GM18951 (cell line): ENCODE measurements around the gene SAMD3.
"Not testable (repeated sequence)": the region's sequence is repeated elsewhere in the genome, so short reads cannot be mapped to it uniquely, and the experiment has no call there.

Experiments
- POLR2A ChIP-seq: IDR thresholded peaks from 4 replicates; pipeline ENCODE4 v1.6.1; 2011; ENCODE audit warnings: mild to moderate bottlenecking; ENCODE audit not compliant: insufficient read length, insufficient read depth; ENCODE audit errors: extremely low read depth
- in situ Hi-C: fragments of 300-500 bp; cut with MboI; formaldehyde crosslinking; loops from one replicate; pipeline ENCODE4 v1.12.0; 2022; ENCODE audit warnings: low sequenced_read_pairs, mixed read lengths, inconsistent platforms; ENCODE audit not compliant: unreplicated experiment

SAMD3 gene

DNA sequence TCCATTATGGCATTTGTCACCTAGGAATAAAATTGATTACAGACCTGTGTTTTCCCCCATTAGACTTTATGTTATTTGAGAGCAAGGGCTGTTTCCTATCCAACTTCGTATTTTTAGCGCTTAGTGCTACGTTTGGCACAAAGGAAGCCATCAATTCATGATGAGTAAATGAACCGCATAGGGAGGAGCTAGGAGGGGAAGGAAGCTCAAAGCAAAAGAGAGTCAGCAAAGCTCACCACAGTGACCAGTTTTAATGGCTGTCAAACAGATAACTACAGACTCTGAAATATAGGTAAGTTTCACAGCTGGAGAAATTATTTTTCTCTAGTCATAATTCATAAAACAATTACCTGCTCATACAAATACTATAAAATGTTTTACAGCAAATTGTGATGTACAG lies 6.9 kb upstream of the SAMD3 start:
- no peak for TF ChIP-seq POLR2A
- in situ Hi-C loops, result no loop called here

DNA sequence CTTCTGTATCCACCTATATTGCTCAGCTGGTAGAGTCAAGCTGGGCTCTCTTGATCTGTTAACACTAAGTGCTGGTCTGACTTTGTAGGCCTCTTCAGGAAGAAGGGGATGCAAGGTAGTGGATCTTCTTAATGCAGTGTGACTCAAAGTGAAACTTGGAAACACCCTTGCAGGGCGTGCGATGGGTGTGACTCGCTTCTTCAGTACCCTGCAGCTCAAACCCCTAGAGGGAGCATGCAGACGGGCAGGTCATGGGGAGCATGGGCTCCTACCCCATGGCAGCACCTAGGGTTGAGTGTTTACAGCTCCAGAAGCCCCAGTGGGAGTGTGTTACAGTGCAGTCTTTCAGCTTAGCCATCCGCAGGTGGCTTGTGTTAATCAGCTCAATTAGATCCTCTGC lies 757 bp upstream of the SAMD3 start:
- in situ Hi-C loops, result no loop called here

DNA sequence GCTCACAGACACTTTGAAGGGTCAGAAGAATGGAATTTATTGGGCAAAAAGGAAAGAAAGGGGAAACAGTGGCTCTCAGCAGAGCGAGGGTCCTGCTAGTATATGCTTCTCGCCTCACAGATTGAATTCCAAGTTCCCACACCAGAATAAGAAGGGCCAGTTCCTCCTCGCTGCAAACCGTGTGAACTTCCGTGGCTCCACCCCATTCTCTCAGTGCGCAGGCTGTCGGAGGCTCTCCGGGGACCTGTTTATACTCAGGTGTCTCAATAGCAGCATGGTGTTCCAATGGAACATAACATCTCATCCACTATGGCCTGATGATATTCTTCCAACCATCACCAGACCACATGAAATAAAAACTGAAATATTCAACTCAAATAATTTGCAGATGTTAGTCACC lies 4.6 kb downstream of the SAMD3 start:
- in situ Hi-C loops, result no loop called here
- no peak for TF ChIP-seq POLR2A

More for the DNA sequence above, 757 bp upstream of the SAMD3 start:
- TF ChIP-seq POLR2A, result no peak

DNA sequence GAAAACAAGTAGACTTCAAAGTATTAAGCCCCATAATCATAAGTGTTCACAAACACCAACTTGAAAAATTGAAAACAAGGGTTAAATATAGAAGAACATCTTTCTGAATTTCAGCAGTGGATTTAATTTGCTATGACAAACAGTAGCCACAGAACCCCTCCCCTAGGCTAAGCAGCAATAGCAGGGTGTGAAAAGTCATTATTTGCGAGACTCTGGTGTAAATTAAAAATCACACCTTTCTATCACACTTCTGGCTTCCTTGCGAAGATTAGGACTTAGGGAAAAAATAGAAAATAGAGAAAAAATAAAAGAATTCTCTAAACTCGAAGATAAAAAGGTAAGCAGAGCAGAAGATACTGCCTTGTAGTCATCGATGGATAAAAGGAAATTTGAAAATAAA lies 6.1 kb downstream of the SAMD3 start:
- in situ Hi-C loops, result no loop called here
- no peak for TF ChIP-seq POLR2A

DNA sequence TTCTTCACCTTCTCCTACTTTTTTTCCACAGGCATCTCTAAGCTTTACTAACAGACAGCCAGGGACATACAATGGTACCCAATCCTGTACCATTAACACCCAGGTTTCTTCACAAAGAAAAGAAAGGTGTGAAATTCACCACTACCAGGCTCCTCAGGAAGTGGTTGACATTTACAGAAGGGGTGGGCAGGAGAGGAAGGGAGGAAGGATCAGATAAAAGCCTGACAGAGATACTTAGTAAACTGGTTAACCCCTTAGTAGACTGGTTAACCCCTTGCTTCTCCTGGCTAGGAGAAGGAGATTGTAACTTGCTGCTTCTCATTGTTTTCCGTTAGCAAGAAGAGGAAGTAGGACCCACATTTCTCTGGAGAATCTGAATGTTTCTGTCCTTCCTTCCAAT lies 7.2 kb downstream of the SAMD3 start:
- TF ChIP-seq POLR2A, result no peak
- in situ Hi-C loops, result no loop called here

DNA sequence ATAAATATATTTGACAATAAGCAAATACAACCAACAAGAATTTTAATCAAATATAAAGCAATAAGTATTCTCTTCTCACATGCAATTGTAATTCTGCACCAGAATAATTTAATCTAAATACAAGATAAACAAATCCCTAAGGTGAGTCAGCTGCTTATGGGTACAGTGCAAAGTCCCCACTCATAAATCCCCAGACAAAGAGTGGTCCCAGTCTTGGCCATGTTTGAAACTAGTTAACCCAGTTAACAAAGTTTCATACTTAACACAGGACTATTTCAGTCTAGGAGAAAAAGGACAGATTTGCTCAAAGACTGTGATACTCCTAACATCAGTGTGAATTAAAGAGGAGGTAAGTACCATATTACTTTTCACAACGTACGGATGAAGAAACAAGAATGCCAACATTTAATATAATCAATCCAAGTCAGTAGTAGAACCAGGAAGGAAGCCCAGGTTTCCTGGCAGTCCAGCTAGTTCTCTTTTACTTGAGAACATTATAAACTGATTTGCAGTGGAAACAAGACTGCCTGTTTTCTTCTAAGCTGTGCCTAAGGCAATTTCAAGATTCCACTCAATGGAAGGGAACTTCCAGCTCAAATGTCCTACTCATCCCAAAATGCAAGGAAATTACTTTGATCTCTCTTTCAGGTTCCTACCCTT lies 10.4 kb downstream of the SAMD3 start:
- TF ChIP-seq POLR2A, result no peak
- in situ Hi-C loops, result no loop called here

DNA sequence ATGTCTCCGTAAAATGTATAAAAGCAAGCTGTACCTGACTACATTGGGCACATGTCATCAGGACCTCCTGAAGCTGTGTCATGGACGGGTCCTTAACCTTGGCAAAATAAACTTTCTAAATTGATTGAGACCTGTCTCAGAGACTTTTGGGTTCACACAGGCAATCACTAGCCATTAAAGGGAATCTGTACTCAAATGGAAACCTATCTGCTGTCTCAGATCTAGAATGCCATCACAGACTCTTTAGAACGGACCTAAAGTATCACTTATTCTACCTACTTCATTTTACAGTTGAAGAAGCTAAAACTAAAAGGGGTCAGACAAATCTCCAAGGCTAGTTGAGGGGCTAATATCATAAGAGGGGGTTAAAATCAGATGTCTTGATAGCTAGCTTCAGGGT lies 11.1 kb downstream of the SAMD3 start:
- in situ Hi-C loops, result no loop called here
- no peak for TF ChIP-seq POLR2A

DNA sequence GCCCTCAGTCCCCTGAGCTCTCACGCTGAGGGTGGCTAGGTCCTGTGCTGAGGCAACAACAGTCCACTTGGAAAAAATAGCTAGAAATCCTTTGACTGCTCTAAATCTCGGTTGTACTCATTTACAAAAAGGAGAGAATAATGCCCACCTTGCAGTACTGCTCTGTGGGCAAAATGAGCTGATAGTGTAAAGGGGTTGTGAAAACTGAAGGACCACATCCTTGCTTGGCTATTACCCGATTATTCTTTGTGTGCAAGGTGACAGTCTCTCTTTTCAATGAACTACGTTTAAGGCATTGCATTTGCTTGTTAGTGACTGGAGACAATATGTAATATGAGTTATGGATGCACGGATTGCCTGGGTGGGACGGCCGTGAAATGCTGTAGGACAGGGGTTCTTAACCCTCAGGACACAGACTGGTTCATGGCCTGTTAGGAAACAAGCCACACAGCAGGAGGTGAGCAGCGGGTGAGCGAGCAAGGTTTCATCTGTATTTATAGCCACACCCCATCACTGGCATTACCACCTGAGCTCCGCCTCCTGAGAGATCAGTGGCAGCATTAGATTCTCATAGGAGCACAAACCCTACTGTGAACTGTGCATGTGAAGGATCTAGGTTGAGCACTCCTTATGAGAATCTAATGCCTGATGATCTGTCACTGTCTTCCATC lies 14.6 kb downstream of the SAMD3 start:
- no peak for TF ChIP-seq POLR2A
- in situ Hi-C loops, result no loop called here

DNA sequence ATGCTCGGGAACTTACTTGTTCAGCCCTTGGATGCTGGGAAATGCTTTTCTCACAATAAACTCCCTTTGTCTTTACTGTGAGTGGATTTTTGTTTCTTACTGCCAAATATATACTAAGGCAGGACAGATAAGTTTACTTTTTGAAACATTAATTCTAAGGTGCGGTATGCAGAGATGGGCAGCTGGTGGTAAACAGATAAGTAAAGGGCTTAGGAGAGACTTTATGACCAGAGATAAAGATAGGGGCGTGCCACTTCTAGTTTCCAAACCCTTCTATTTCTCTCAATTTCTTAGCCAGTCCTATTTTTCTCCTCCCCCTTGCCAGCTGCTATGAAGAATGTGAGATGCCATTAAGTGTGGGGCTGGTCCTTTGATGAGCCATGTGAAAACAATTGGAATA lies 16.3 kb downstream of the SAMD3 start:
- TF ChIP-seq POLR2A, result no peak
- in situ Hi-C loops, result no loop called here

DNA sequence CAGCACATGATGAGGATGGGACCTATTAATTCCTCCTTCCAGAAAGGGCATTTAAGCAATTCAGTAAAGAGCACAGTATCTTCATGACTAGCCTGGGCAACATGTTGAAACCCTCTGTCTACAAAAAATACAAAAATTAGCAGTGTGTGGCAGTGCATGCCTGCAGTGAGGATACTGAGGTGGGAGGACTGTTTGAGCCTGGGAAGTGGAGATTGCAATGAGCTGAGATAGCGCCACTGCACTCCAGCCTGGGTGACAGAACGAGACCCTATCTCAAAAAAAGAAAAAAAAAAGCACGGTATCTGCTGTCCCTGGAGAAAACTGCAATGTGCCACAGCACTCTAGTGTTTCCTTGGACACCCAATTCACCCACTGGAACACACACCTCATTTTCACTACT lies 18.4 kb downstream of the SAMD3 start:
- in situ Hi-C loops, result no loop called here
- no peak for TF ChIP-seq POLR2A

DNA sequence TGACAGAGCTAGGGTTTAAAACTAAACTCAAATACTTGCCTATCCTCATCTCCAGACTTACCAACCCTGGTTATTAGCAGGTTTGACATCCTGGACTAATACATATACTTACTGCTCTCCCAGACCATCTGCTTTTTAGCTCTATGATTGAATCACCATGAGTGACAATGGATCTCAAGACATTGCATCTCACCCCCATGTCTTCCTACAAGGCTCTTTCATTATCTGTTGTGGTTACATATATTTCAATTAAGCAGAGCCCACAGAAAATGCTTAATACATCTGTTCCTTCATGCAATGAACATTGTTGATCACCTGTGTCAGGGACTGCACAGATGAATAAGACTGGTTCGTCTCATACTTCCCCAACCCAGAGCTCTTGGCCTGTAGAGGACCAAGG lies 19.4 kb downstream of the SAMD3 start:
- no peak for TF ChIP-seq POLR2A
- in situ Hi-C loops, result no loop called here

DNA sequence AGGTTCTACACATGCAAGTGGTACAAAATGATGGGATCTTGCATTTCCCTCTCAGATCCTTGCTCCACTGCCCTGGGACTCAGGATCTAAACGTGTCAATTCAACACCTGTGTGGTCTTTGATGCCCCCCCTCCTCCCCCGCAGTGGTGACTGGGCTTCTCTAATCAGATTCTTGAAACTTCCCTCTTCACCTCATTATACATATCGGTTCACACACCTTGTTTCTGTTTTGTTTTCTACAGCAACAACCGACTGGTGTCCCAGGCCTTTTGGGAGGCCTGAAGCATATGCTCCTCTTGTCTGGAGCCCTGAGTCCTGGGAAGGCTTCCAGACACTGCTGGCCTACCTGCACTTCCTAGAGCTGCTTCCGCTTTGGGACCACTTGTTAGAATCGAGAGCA lies 20.0 kb downstream of the SAMD3 start:
- no peak for TF ChIP-seq POLR2A
- in situ Hi-C loops, result no loop called here

DNA sequence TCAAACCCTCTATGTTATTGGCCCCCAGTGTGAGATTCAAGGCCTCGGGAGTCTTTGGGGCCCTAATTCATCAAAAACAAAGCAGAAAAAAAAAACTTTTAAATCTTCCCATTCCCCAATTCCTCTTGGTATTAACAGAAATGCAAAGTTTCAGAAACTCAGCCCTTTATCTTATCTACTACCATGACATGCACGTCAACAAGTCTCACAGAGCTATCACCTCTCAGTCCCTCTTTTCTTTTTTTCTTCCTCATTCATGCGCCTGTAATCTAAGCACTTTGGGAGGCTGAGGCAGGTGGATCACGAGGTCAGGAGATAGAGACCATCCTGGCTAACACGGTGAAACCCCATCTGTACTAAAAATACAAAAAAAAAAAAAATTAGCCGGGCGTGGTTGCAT lies 22.7 kb downstream of the SAMD3 start:
- in situ Hi-C loops, result no loop called here
- no peak for TF ChIP-seq POLR2A

DNA sequence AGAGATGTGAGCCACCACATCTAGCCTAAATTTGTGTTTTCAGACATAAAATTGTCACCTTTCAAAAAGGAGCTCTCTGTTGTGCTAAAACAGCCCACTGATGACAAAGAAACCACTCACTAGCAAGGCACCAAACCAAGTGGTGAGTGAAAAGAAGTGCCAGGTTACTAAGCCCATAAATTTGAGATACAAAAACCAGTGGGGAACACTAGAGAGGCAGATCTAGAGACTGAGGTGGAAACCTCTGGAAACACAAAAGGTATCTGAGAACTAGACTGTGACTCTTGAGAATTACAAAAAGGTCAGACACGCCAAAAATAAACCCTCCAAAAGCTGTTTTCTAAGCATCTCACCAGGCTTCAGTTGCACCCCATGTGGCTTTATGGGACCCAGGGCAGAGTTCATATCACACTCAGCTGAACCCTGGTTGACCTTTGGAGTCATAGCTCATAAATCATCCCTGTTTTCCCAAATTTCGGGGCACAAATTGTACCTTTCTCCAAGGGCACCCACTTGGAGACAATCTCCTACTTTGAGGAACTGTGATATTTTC lies 24.2 kb downstream of the SAMD3 start:
- no peak for TF ChIP-seq POLR2A
- in situ Hi-C loops, result no loop called here

DNA sequence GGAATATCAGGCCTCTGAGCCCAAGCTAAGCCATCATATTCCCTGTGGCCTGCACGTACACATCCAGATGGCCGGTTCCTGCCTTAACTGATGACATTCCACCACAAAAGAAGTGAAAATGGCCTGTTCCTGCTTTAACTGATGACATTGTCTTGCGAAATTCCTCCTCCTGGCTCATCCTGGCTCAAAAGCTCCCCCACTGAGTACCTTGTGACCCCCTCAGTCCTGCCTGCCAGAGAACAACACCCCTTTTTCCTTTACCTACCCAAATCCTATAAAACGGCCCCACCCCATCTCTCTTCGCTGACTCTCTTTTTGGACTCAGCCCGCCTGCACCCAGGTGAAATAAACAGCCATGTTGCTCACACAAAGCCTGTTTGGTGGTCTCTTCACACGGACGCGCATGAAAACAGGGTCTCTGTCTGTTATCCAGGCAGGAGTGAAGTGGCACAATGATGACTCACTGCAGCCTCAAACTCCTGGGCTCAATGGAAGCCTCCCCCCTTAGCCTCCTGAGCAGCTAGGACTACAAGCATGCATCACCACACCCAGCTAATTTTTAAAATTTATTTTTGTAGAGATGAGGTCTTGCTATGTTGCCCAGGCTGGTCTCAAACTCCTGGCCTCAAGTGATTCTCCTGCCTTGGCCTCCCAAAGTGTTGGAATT lies 24.8 kb downstream of the SAMD3 start:
- in situ Hi-C loops, result not testable (repeated sequence)

DNA sequence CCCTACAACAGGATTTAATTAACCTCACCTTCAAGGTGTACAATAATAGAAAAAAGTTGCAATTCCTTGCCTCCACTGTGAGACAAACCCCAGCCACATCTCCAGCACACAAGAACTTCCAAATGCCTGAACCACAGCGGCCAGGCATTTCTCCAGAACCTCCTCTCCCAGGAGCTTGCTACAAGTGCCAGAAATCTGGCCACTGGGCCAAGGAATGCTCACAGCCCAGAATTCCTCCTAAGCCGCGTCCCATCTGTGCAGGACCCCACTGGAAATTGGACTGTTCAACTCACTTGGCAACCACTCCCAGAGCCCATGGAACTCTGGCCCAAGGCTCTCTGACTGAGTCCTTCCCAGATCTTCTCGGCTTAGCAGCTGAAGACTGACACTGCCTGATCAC lies 28.3 kb downstream of the SAMD3 start:
- in situ Hi-C loops, result not testable (repeated sequence)
